GM06990 (cell line): Measurements from ENCODE around the gene MYLK4.
A peak's percentile ranks its signal among the peaks of the same experiment; 100 is the strongest.

Source experiments
- DNase-seq: peaks from one replicate; pipeline ENCODE4 v3.0.0-alpha.2; 2011; ENCODE audit not compliant: insufficient read length; ENCODE audit errors: extremely low read depth
- H3K27me3 ChIP-seq: replicated peaks from 2 replicates; pipeline ENCODE4 v1.6.0; 2011; ENCODE audit warnings: low read length; ENCODE audit not compliant: control insufficient read depth, insufficient read depth
- H3K36me3 ChIP-seq: 2 replicates; pipeline ENCODE4 v1.5.1; 2011; ENCODE audit warnings: low read length; ENCODE audit not compliant: control insufficient read depth, insufficient read depth
- H3K4me3 ChIP-seq: replicated peaks from 2 replicates; pipeline ENCODE4 v1.5.1; 2011; ENCODE audit warnings: low read depth, mild to moderate bottlenecking, control low read depth, low read length
- CTCF ChIP-seq: IDR thresholded peaks from 2 replicates; pipeline ENCODE4 v1.5.1; 2011; ENCODE audit warnings: low read length, control low read depth, mild to moderate bottlenecking, inconsistent platforms; ENCODE audit not compliant: insufficient read depth, poor library complexity, severe bottlenecking

Gene MYLK4

GRCh38 chr6:2791450-2791974 lies 40.8 kb upstream of the MYLK4 start:
- DNase-seq: no peak
- no peak for TF ChIP-seq CTCF
- no peak overlapping the region for H3K4me3 ChIP-seq
- H3K36me3 ChIP-seq: no peaks in the 10 kb centered on the region; the same call in 1 of the 2 replicates
- H3K27me3 ChIP-seq: no peaks in the 10 kb centered on the region

- no peak for DNase-seq
- no peak overlapping the region for H3K4me3 ChIP-seq
Observed at GRCh38 chr6:2790588-2791449, 40.1 kb upstream of the MYLK4 start.

GRCh38 chr6:2786269-2786668 lies 35.5 kb upstream of the MYLK4 start:
- no peak for DNase-seq
- TF ChIP-seq CTCF: no peak
- H3K4me3 ChIP-seq: no peak overlapping the region
- peaks cover 12% of the 10 kb centered on the region for H3K36me3 ChIP-seq
- no peaks in the 10 kb centered on the region for H3K27me3 ChIP-seq

More at GRCh38 chr6:2790588-2791449, 40.1 kb upstream of the MYLK4 start:
- Histone ChIP-seq H3K36me3 (peaks cover 2% of the 10 kb centered on the region; the same call in 1 of the 2 replicates), H3K27me3 (no peaks in the 10 kb centered on the region)
- TF ChIP-seq CTCF: peak; percentile 65

GRCh38 chr6:2784930-2785329 lies 34.2 kb upstream of the MYLK4 start:
- Histone ChIP-seq H3K4me3 (no peak overlapping the region), H3K27me3 (no peaks in the 10 kb centered on the region), H3K36me3 (peaks cover 14% of the 10 kb centered on the region)
- no peak for TF ChIP-seq CTCF
- DNase-seq: no peak

- Histone ChIP-seq H3K4me3 (no peak overlapping the region), H3K36me3 (peaks cover 18% of the 10 kb centered on the region), H3K27me3 (no peaks in the 10 kb centered on the region)
- DNase-seq: no peak
- TF ChIP-seq CTCF: no peak
Observed at GRCh38 chr6:2784061-2784460, 33.3 kb upstream of the MYLK4 start.
